Measurements from ENCODE around the gene PALS2. TPM values are rescaled to one million over a fixed set of nuclear protein-coding genes. Genes with fewer than 3 reads are reported as not detected.

The PALS2 gene
- total and polyA plus RNA-seq, 9 of the 15 experiments (the other 6 are each of a cell fraction or from before 2014, with no cell fraction given): 5.9 to 35.0 (median 17.7) TPM

GRCh38 chr7:24622646-24623182, 49.5 kb downstream of the PALS2 start:
- in situ Hi-C loops (cut with MboI) (no loop called here), intact Hi-C loops (cut with micrococcal nuclease) (no loop called here)
- ATAC-seq (no peak), DNase-seq (ENCODE audit: extremely low read depth in 1 of 4, low spot score in 3 of 4) (no peak), FAIRE-seq (peak; percentile 68)
- Histone ChIP-seq H3K9me3 (replicated peaks; ENCODE audit: control insufficient read depth, insufficient read depth, low read depth, low read length) (no peaks in the 10 kb centered on the region), H3K79me2 (ENCODE audit: control insufficient read depth, insufficient read depth, low read length) (peaks cover 31% of the 10 kb centered on the region), H2AFZ (ENCODE audit: low read depth, low read length) (no peak overlapping the region), H3K4me1 (replicated peaks in 1 of 2; ENCODE audit: control insufficient read depth in 2 of 2, insufficient read depth in 2 of 2, low read length in 2 of 2) (no peaks in the 10 kb centered on the region), H4K20me1 (replicated peaks; ENCODE audit: control insufficient read depth, insufficient read depth, low read length) (no peaks in the 10 kb centered on the region), H3K4me2 (ENCODE audit: insufficient read depth, low read length) (no peak overlapping the region), H3K9ac (ENCODE audit: insufficient read depth in 1 of 2, low read depth in 2 of 2, low read length in 2 of 2) (no peak overlapping the region), H3K27me3 (ENCODE audit: control insufficient read depth in 2 of 2, insufficient read depth in 2 of 2, low read length in 2 of 2) (no peaks in the 10 kb centered on the region), H3K27ac (ENCODE audit: extremely low read depth, low read depth, low read length) (no peak overlapping the region), H3K9me1 (ENCODE audit: control insufficient read depth, insufficient read depth, low read length) (no peaks in the 10 kb centered on the region), H3K4me3 (no peak overlapping the region), H3K36me3 (ENCODE audit: control insufficient read depth, insufficient read depth, low read length) (no peaks in the 10 kb centered on the region)
- ChIA-PET POLR2A (no interaction called here), CTCF (ENCODE audit: low intra/inter-chr PET ratio) (no interaction called here)
- BruUV-seq (replicated peaks): no TSS peak
- 64% methylated on average over 1 of the region's 1 CpG for WGBS (ENCODE audit: insufficient coverage, low coverage, missing lambda C conversion rate)
- TF ChIP-seq ZNF408 (CRISPR knock-in tag; IDR thresholded peaks at IDR 0.05; ENCODE audit: low read depth) (no peak), SNAPC5 (CRISPR knock-in tag; IDR thresholded peaks at IDR 0.05) (no peak), BCLAF1 (IDR thresholded peaks at IDR 0.05; ENCODE audit: borderline replicate concordance in 1 of 2, control insufficient read depth in 1 of 2, low read depth in 2 of 2, low read length in 1 of 2) (no peak), ZNF644 (tag; IDR thresholded peaks at IDR 0.05; ENCODE audit: low read depth) (no peak), KLF13 (tag; IDR thresholded peaks at IDR 0.05; ENCODE audit: borderline replicate concordance, low read depth) (no peak), ZC3H8 (IDR thresholded peaks at IDR 0.05) (no peak), PREB (CRISPR knock-in tag; IDR thresholded peaks at IDR 0.05) (no peak), MAX (CRISPR knock-in tag; IDR thresholded peaks at IDR 0.05) (no peak)

Small RNA genes within 50 kb of the gene (small RNA-seq; reads per million reads assigned to genes)
- gene RNU6-1103P: not detected
- gene SUMO2P14: not detected

Other genes with a start within 250 kb of the PALS2 start
- 1.2 and 1.3 TPM in 2 replicates for gene GSDME, start 184.0 kb downstream of the PALS2 start, total RNA-seq (2014; rRNA removed)
- 0.55 and 0.61 TPM in 2 replicates for gene GSDME, start 184.0 kb downstream of the PALS2 start, total RNA-seq (2014; rRNA removed; fragmentation: Illumina TruSeq; extraction: Trizol)
- 0.45 and 0.62 TPM in 2 replicates for gene GSDME, start 184.0 kb downstream of the PALS2 start, total RNA-seq (2015; rRNA removed; fragmentation: Illumina TruSeq; extraction: Trizol)
- gene GSDME, start 184.0 kb downstream of the PALS2 start, total RNA-seq (2021): 0.67 and 1.1 TPM in 2 replicates
- 1.9 and 16.7 TPM in 2 replicates for gene GSDME, start 184.0 kb downstream of the PALS2 start, polyA plus RNA-seq (2011; rRNA removed)
- 0.42 and 0.84 TPM in 2 replicates for gene GSDME, start 184.0 kb downstream of the PALS2 start, polyA plus RNA-seq (2014; fragmentation: Illumina TruSeq; extraction: Trizol)
- under 1 TPM; 0.37 to 0.43 TPM for gene GSDME, start 184.0 kb downstream of the PALS2 start, polyA plus RNA-seq (2014; fragmentation: Nextera tagmentation; extraction: Ambion mirVana)
- 1.3 and 2.1 TPM in 2 replicates for gene GSDME, start 184.0 kb downstream of the PALS2 start, polyA plus RNA-seq (2014; rRNA removed)